Measurements from ENCODE around the gene SBNO2.
A peak's percentile ranks its signal among the peaks of the same experiment; 100 is the strongest.

The SBNO2 gene

GRCh38 chr19:1126984-1127760 is 46.9 kb downstream of the SBNO2 start:
- TF ChIP-seq, protein P1, sequence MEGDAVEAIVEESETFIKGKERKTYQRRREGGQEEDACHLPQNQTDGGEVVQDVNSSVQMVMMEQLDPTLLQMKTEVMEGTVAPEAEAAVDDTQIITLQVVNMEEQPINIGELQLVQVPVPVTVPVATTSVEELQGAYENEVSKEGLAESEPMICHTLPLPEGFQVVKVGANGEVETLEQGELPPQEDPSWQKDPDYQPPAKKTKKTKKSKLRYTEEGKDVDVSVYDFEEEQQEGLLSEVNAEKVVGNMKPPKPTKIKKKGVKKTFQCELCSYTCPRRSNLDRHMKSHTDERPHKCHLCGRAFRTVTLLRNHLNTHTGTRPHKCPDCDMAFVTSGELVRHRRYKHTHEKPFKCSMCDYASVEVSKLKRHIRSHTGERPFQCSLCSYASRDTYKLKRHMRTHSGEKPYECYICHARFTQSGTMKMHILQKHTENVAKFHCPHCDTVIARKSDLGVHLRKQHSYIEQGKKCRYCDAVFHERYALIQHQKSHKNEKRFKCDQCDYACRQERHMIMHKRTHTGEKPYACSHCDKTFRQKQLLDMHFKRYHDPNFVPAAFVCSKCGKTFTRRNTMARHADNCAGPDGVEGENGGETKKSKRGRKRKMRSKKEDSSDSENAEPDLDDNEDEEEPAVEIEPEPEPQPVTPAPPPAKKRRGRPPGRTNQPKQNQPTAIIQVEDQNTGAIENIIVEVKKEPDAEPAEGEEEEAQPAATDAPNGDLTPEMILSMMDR (IDR thresholded peaks at IDR 0.05; ENCODE audit: low read depth, low read length) = no peak
- no peaks in the 10 kb centered on the region; the same call in 1 of the 2 replicates for H3K4me1 ChIP-seq
- no peaks in the 10 kb centered on the region for H3K27me3 ChIP-seq
- no peak for DNase-seq
- peaks cover 27% of the 10 kb centered on the region for H3K36me3 ChIP-seq
- H3K4me3 ChIP-seq (ENCODE audit: low read depth, low read length) = no peak overlapping the region
- no peaks in the 10 kb centered on the region for H3K9me3 ChIP-seq

GRCh38 chr19:1125601-1126467 is 48.2 kb downstream of the SBNO2 start:
- H3K9me3 ChIP-seq = no peaks in the 10 kb centered on the region
- no peak for DNase-seq
- H3K4me3 ChIP-seq (ENCODE audit: low read depth, low read length) = no peak overlapping the region
- H3K36me3 ChIP-seq = peaks cover 36% of the 10 kb centered on the region
- no peaks in the 10 kb centered on the region for H3K4me1 ChIP-seq
- TF ChIP-seq, protein P1 (IDR thresholded peaks at IDR 0.05; ENCODE audit: low read depth, low read length) = no peak
- H3K27me3 ChIP-seq = no peaks in the 10 kb centered on the region

GRCh38 chr19:1123885-1124677 is 50.0 kb downstream of the SBNO2 start:
- no peaks in the 10 kb centered on the region for H3K4me1 ChIP-seq
- H3K36me3 ChIP-seq = peaks cover 46% of the 10 kb centered on the region
- no peak for DNase-seq
- no peak overlapping the region for H3K4me3 ChIP-seq (ENCODE audit: low read depth, low read length)
- TF ChIP-seq, protein P1 (IDR thresholded peaks at IDR 0.05; ENCODE audit: low read depth, low read length) = no peak
- no peaks in the 10 kb centered on the region for H3K9me3 ChIP-seq
- no peaks in the 10 kb centered on the region for H3K27me3 ChIP-seq

DNA sequence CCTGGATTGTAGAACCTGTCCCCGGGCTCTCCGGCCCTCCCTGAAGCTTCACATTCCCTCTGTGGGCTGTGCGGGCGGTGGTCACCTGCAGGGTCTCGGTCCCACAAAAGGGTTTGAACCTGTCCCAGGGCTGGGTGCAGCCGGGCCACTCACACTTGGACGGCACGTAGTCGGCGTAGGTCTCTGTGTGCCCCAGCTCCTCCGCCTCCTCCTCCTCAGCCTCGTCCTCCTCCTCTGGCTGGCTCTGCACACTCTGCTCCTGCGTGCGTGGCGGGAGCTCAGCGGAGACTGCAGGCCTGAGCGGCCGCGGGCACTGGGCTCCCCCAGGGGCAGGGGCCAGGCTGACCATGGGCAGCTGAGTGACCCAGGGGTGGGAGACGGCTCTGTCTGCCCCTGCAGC is 50.7 kb downstream of the SBNO2 start:
- H3K27me3 ChIP-seq = no peaks in the 10 kb centered on the region
- H3K4me1 ChIP-seq = no peaks in the 10 kb centered on the region
- DNase-seq = no peak
- H3K9me3 ChIP-seq = no peaks in the 10 kb centered on the region
- TF ChIP-seq, protein P1 (IDR thresholded peaks at IDR 0.05; ENCODE audit: low read depth, low read length) = no peak
- H3K4me3 ChIP-seq (ENCODE audit: low read depth, low read length) = no peak overlapping the region
- peaks cover 46% of the 10 kb centered on the region for H3K36me3 ChIP-seq

DNA sequence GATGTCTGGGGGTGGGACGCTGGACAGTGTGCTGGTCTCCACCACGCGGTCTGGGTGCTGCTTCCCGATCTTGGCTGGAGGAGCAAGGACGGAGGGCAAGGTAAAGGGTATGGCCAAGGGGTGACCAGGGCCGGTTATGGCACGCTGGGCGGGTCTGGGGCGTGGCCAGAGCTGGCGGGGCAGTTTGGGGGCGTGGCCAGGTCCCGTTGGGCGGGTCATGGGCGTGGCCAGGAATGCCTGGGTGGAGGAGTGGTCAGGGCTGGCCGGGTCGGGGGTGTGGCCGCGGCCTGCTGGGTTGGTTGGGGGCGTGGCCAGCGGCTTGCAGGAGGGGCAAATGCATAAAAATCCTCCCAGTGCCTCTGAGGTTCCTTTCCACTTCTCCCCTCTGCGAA is 51.1 kb downstream of the SBNO2 start:
- DNase-seq = peak; percentile 87
- H3K9me3 ChIP-seq = no peaks in the 10 kb centered on the region
- H3K4me1 ChIP-seq = no peaks in the 10 kb centered on the region
- no peak overlapping the region for H3K4me3 ChIP-seq (ENCODE audit: low read depth, low read length)
- H3K36me3 ChIP-seq = peaks cover 46% of the 10 kb centered on the region
- TF ChIP-seq, protein P1 (IDR thresholded peaks at IDR 0.05; ENCODE audit: low read depth, low read length) = no peak
- H3K27me3 ChIP-seq = no peaks in the 10 kb centered on the region

Data from BE2C (cell line).